Osteocyte (in vitro differentiated cells): ENCODE data around the gene VWA7. TPM values are rescaled to one million over a fixed set of nuclear protein-coding genes. Genes with fewer than 3 reads are reported as not detected.
A peak's percentile ranks its signal among the peaks of the same experiment; 100 is the strongest.

Experiments used
- DNase-seq: peaks from one replicate; pipeline ENCODE4 v3.0.0; 2021; ENCODE audit warnings: mixed read lengths; ENCODE audit not compliant: unreplicated experiment; ENCODE audit errors: extremely low spot score
- H3K27ac Mint-ChIP-seq: one replicate; pipeline ENCODE4 v1.8.0; 2021; ENCODE audit warnings: mild to moderate bottlenecking, mixed read lengths; ENCODE audit not compliant: unreplicated experiment
- H3K27me3 Mint-ChIP-seq: one replicate; pipeline ENCODE4 v1.8.0; 2021; ENCODE audit warnings: mixed read lengths; ENCODE audit not compliant: unreplicated experiment
- H3K36me3 Mint-ChIP-seq: one replicate; pipeline ENCODE4 v1.8.0; 2021; ENCODE audit warnings: mixed read lengths; ENCODE audit not compliant: unreplicated experiment
- H3K4me1 Mint-ChIP-seq: one replicate; pipeline ENCODE4 v1.8.0; 2021; ENCODE audit warnings: mixed read lengths; ENCODE audit not compliant: unreplicated experiment
- H3K4me3 Mint-ChIP-seq: one replicate; pipeline ENCODE4 v1.8.0; 2021; ENCODE audit warnings: mild to moderate bottlenecking, moderate library complexity, mixed read lengths; ENCODE audit not compliant: unreplicated experiment
- H3K9me3 Mint-ChIP-seq: one replicate; pipeline ENCODE4 v1.8.0; 2021; ENCODE audit warnings: mixed read lengths; ENCODE audit not compliant: unreplicated experiment
- total RNA-seq: library from RNA; stranded (reverse); gene quantifications from 2 replicates; pipeline ENCODE4 v1.2.1, GENCODE V29; 2021
- TF ChIP-seq, protein P1 (sequence below): fragments of 200-600 bp; sonication (generic); IDR thresholded peaks from 2 replicates; pipeline ENCODE4 v1.5.0; 2021; ENCODE audit warnings: antibody characterized with exemption, mild to moderate bottlenecking, moderate library complexity

The VWA7 gene
- total RNA-seq, 1 donor from 2014 or later = 0.94 TPM

DNA sequence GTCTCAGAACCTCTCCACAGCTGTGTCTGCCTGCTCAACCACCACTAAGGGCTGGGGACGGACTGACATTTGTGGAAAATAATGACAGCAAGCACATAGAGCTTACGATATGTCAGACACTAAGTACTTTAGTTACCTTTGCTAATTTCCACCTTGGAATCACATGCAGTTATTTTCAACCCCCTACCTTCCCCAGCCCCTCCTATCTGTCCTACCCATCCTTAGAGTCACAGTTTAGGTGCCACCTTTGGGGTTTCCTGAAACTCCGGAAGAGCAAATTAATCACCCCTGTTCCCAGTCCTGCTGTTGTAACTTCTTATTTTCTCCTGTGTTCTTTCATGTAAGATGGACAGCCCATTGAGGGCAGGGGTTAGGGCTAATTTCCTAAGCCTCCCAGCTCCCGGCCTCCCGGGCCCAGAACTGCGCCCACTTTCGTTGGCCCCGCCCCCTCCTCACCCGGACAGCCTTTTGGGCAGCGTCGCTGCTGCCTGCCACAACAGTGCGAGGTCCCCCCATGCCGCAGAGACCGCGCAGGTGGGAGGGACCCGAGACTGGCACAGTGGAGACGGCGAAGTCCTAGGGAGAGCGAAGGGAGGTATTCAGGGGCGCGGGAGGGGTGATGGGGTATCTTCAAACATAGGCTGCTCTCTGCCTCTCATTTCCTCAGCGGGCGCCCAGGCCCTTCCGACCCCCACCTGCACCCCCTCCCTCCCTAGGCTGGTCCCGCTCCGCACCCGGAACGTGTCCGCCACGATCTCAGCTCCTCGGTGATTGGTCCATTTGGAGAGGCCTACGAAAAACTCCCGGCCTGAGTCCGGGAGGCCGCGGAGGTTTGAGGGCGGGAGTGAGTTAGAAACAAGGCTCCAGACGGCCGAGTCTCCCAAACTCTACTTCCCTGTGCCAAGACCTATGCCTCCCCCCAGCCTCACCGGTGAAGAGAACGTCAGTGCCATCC, 49.1 kb downstream of the VWA7 start:
- DNase-seq = no peak
- Mint-ChIP-seq H3K4me3 (peak overlapping the region; percentile 99), H3K9me3 (no peaks in the 10 kb centered on the region), H3K36me3 (peaks cover 34% of the 10 kb centered on the region), H3K27ac (no peak overlapping the region), H3K4me1 (peaks cover 25% of the 10 kb centered on the region), H3K27me3 (no peaks in the 10 kb centered on the region)
- TF ChIP-seq, protein P1, sequence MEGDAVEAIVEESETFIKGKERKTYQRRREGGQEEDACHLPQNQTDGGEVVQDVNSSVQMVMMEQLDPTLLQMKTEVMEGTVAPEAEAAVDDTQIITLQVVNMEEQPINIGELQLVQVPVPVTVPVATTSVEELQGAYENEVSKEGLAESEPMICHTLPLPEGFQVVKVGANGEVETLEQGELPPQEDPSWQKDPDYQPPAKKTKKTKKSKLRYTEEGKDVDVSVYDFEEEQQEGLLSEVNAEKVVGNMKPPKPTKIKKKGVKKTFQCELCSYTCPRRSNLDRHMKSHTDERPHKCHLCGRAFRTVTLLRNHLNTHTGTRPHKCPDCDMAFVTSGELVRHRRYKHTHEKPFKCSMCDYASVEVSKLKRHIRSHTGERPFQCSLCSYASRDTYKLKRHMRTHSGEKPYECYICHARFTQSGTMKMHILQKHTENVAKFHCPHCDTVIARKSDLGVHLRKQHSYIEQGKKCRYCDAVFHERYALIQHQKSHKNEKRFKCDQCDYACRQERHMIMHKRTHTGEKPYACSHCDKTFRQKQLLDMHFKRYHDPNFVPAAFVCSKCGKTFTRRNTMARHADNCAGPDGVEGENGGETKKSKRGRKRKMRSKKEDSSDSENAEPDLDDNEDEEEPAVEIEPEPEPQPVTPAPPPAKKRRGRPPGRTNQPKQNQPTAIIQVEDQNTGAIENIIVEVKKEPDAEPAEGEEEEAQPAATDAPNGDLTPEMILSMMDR = no peak

- Mint-ChIP-seq H3K27ac (no peak overlapping the region), H3K27me3 (no peaks in the 10 kb centered on the region), H3K4me1 (peaks cover 24% of the 10 kb centered on the region), H3K36me3 (peaks cover 33% of the 10 kb centered on the region), H3K9me3 (no peaks in the 10 kb centered on the region), H3K4me3 (peak overlapping the region; percentile 53)
- TF ChIP-seq, protein P1 = no peak
- no peak for DNase-seq
Measured at GRCh38 chr6:31727034-31727716, 50.0 kb downstream of the VWA7 start.

- H3K27me3 Mint-ChIP-seq = no peaks in the 10 kb centered on the region
- DNase-seq = no peak
- TF ChIP-seq, protein P1 = no peak
- peaks cover 25% of the 10 kb centered on the region for H3K36me3 Mint-ChIP-seq
- no peaks in the 10 kb centered on the region for H3K9me3 Mint-ChIP-seq
- no peak overlapping the region for H3K4me3 Mint-ChIP-seq
- no peak overlapping the region for H3K27ac Mint-ChIP-seq
- peaks cover 18% of the 10 kb centered on the region for H3K4me1 Mint-ChIP-seq
Measured at GRCh38 chr6:31725502-31726350, 51.4 kb downstream of the VWA7 start.

GRCh38 chr6:31723980-31724691, 53.0 kb downstream of the VWA7 start:
- no peak for DNase-seq
- Mint-ChIP-seq H3K27me3 (no peaks in the 10 kb centered on the region), H3K9me3 (no peaks in the 10 kb centered on the region), H3K27ac (no peak overlapping the region), H3K36me3 (peaks cover 22% of the 10 kb centered on the region), H3K4me1 (peaks cover 10% of the 10 kb centered on the region), H3K4me3 (no peak overlapping the region)
- TF ChIP-seq, protein P1 = no peak
